MV-4-11 (cell line): ENCODE results near the gene CIZ1.
"Not testable (repeated sequence)": the region's sequence is repeated elsewhere in the genome, so short reads cannot be mapped to it uniquely, and the experiment has no call there.

Experiments
- DNase-seq: peaks from one replicate; lab custom pipeline; 2025; lab: John Stamatoyannopoulos, UW

Gene CIZ1

GRCh38 chr9:128191406-128192046 is at the start of gene CIZ1:
Gene CIZ1, minus strand, starts transcription at chr9:128191572. Its CDS starts 715 bp downstream, at chr9:128190857.
- DNase-seq: peak; percentile 58

- no peak for DNase-seq
These were observed 42.5 kb upstream of the CIZ1 start for GRCh38 chr9:128233817-128234406.

- DNase-seq: no peak
These were observed 41.4 kb upstream of the CIZ1 start for GRCh38 chr9:128232528-128233428.

GRCh38 chr9:128231638-128232527 is 40.5 kb upstream of the CIZ1 start:
- no peak for DNase-seq

- not testable (repeated sequence) for DNase-seq
These were observed 39.5 kb upstream of the CIZ1 start for GRCh38 chr9:128230897-128231296.

GRCh38 chr9:128226412-128226801 is 35.0 kb upstream of the CIZ1 start:
- peak; percentile 89 for DNase-seq

- no peak for DNase-seq
These were observed 34.5 kb upstream of the CIZ1 start for GRCh38 chr9:128225770-128226411.

GRCh38 chr9:128224877-128225276 is 33.5 kb upstream of the CIZ1 start:
- no peak for DNase-seq

GRCh38 chr9:128222880-128223670 is 31.7 kb upstream of the CIZ1 start:
- DNase-seq: no peak

GRCh38 chr9:128222026-128222425 is 30.7 kb upstream of the CIZ1 start:
- DNase-seq: no peak

GRCh38 chr9:128219831-128220230 is 28.5 kb upstream of the CIZ1 start:
- DNase-seq: no peak

- DNase-seq: peak; percentile 97
These were observed 27.4 kb upstream of the CIZ1 start for GRCh38 chr9:128218518-128219389.

GRCh38 chr9:128218172-128218517 is 26.8 kb upstream of the CIZ1 start:
- DNase-seq: no peak

GRCh38 chr9:128216781-128217553 is 25.6 kb upstream of the CIZ1 start:
- DNase-seq: no peak

- no peak for DNase-seq
These were observed 24.4 kb upstream of the CIZ1 start for GRCh38 chr9:128215491-128216409.

GRCh38 chr9:128214571-128215490 is 23.5 kb upstream of the CIZ1 start:
- no peak for DNase-seq
